Hematopoietic multipotent progenitor cell treated with erythropoietin and hydrocortisone succinate and interleukin-3 and kit ligand, for 15 days (in vitro differentiated cells): ENCODE measurements around the gene EPB41.
A peak's percentile ranks its signal among the peaks of the same experiment; 100 is the strongest.

Experiments used
- DNase-seq: peaks from one replicate; pipeline ENCODE4 v3.0.0-alpha.2; 2015; ENCODE audit warnings: low spot score

Gene EPB41

GRCh38 chr1:28890836-28891235 lies 23.5 kb upstream of the EPB41 start:
- no peak for DNase-seq

GRCh38 chr1:28891256-28891655 lies 23.1 kb upstream of the EPB41 start:
- no peak for DNase-seq

GRCh38 chr1:28893403-28894102 lies 20.8 kb upstream of the EPB41 start:
- DNase-seq, result peak; percentile 50

GRCh38 chr1:28894785-28895184 lies 19.6 kb upstream of the EPB41 start:
- no peak for DNase-seq

GRCh38 chr1:28895896-28896608 lies 18.3 kb upstream of the EPB41 start:
- DNase-seq, result no peak

- no peak for DNase-seq
Observed at GRCh38 chr1:28896609-28896986, 17.8 kb upstream of the EPB41 start.

- no peak for DNase-seq
Observed at GRCh38 chr1:28897789-28898188, 16.6 kb upstream of the EPB41 start.

GRCh38 chr1:28898405-28898881 lies 15.9 kb upstream of the EPB41 start:
- DNase-seq, result peak; percentile 65

GRCh38 chr1:28899267-28899666 lies 15.1 kb upstream of the EPB41 start:
- no peak for DNase-seq

- no peak for DNase-seq
Observed at GRCh38 chr1:28900562-28900961, 13.8 kb upstream of the EPB41 start.

GRCh38 chr1:28902738-28903137 lies 11.6 kb upstream of the EPB41 start:
- no peak for DNase-seq

GRCh38 chr1:28905921-28906666 lies 8.3 kb upstream of the EPB41 start:
- DNase-seq, result no peak

- DNase-seq, result no peak
Observed at GRCh38 chr1:28909198-28909597, 5.2 kb upstream of the EPB41 start.

- no peak for DNase-seq
Observed at GRCh38 chr1:28910379-28911115, 3.8 kb upstream of the EPB41 start.

- DNase-seq, result no peak
Observed at GRCh38 chr1:28913786-28914227, 562 bp upstream of the EPB41 start.

GRCh38 chr1:28915031-28915895 lies 894 bp downstream of the EPB41 start:
- no peak for DNase-seq

GRCh38 chr1:28917757-28918118 lies 3.4 kb downstream of the EPB41 start:
- DNase-seq, result no peak

- no peak for DNase-seq
Observed at GRCh38 chr1:28921286-28921869, 7.0 kb downstream of the EPB41 start.

- DNase-seq, result no peak
Observed at GRCh38 chr1:28925350-28925891, 11.1 kb downstream of the EPB41 start.

GRCh38 chr1:28926629-28927265 lies 12.4 kb downstream of the EPB41 start:
- peak; percentile 69 for DNase-seq
